GM23248 (cell line): ENCODE results near the gene FSCN2. TPM values are rescaled to one million over a fixed set of nuclear protein-coding genes. Genes with fewer than 3 reads are reported as not detected.
"Not testable (repeated sequence)": the region's sequence is repeated elsewhere in the genome, so short reads cannot be mapped to it uniquely, and the experiment has no call there.

ENCODE experiments used
- DNase-seq: peaks from one replicate; pipeline ENCODE4 v3.0.0-alpha.2; 2015
- H2AFZ ChIP-seq: fragments of 200-600 bp; sonication (generic); 2 replicates; pipeline ENCODE4 v1.6.1; 2016; ENCODE audit warnings: antibody characterized with exemption
- H3F3A ChIP-seq: fragments of 200-600 bp; sonication (generic); 2 replicates; pipeline ENCODE4 v1.6.1; 2016; ENCODE audit warnings: mild to moderate bottlenecking, antibody characterized with exemption, mixed run types; ENCODE audit not compliant: insufficient read depth
- H3K27ac ChIP-seq: fragments of 200-600 bp; sonication (generic); 2 replicates; pipeline ENCODE4 v1.5.1; 2016; ENCODE audit warnings: mild to moderate bottlenecking
- H3K27me3 ChIP-seq: fragments of 200-600 bp; sonication (generic); replicated peaks from 2 replicates; pipeline ENCODE4 v1.6.1; 2016; ENCODE audit warnings: mild to moderate bottlenecking; ENCODE audit not compliant: insufficient read depth
- H3K36me3 ChIP-seq: fragments of 200-600 bp; sonication (generic); 2 replicates; pipeline ENCODE4 v1.6.1; 2016; ENCODE audit warnings: low read depth, mild to moderate bottlenecking
- H3K4me1 ChIP-seq: fragments of 200-600 bp; sonication (generic); 2 replicates; pipeline ENCODE4 v1.6.1; 2016; ENCODE audit warnings: mild to moderate bottlenecking; ENCODE audit not compliant: insufficient read depth
- H3K4me2 ChIP-seq: fragments of 200-600 bp; sonication (generic); one replicate; pipeline ENCODE4 v1.6.1; 2016; ENCODE audit warnings: mild to moderate bottlenecking; ENCODE audit not compliant: unreplicated experiment
- H3K4me3 ChIP-seq: fragments of 200-600 bp; sonication (generic); 2 replicates; pipeline ENCODE4 v1.5.1; 2016; ENCODE audit warnings: mild to moderate bottlenecking
- H3K79me2 ChIP-seq: fragments of 200-600 bp; sonication (generic); 2 replicates; pipeline ENCODE4 v1.6.1; 2016; ENCODE audit warnings: mild to moderate bottlenecking; ENCODE audit not compliant: insufficient read depth
- H3K9ac ChIP-seq: fragments of 200-600 bp; sonication (generic); 2 replicates; pipeline ENCODE4 v1.6.1; 2016; ENCODE audit warnings: mild to moderate bottlenecking
- H3K9me2 ChIP-seq: fragments of 200-600 bp; sonication (generic); 2 replicates; pipeline ENCODE4 v1.6.1; 2016; ENCODE audit warnings: mixed run types, mild to moderate bottlenecking, moderate library complexity; ENCODE audit not compliant: insufficient read depth
- H3K9me3 ChIP-seq: fragments of 200-600 bp; sonication (generic); one replicate; pipeline ENCODE4 v1.6.1; 2017; ENCODE audit warnings: low read depth
- H4K20me1 ChIP-seq: fragments of 200-600 bp; sonication (generic); 2 replicates; pipeline ENCODE4 v1.6.0; 2016; ENCODE audit not compliant: insufficient read depth
- EZH2 ChIP-seq: fragments of 200-600 bp; sonication (generic); IDR thresholded peaks from 2 replicates; pipeline ENCODE4 v1.6.1; 2018; ENCODE audit warnings: antibody characterized with exemption, mild to moderate bottlenecking; ENCODE audit not compliant: insufficient read depth, poor library complexity, severe bottlenecking
- EZH2phosphoT487 ChIP-seq: fragments of 200-600 bp; sonication (generic); IDR thresholded peaks from 2 replicates; pipeline ENCODE4 v1.6.1; 2018; ENCODE audit warnings: antibody characterized with exemption, moderate library complexity, mild to moderate bottlenecking, low read depth; ENCODE audit not compliant: insufficient read depth
- WGBS, 2 experiments: methylation state at CpG; one replicate each; pipeline ENCODE4 v1.1.6; 2015 to 2017; ENCODE audit warnings: low lambda C conversion rate in 2 of 2, low coverage in 1 of 2; ENCODE audit errors: missing lambda C conversion rate in 2 of 2; 5-methylcytosine and 5-hydroxymethylcytosine counted together
- in situ Hi-C: fragments of 300-500 bp; cut with MboI; formaldehyde crosslinking; loops from 2 replicates; pipeline ENCODE4 v1.15.0; 2020
- polyA plus RNA-seq: library from polyadenylated mRNA; unstranded; fragments of >200 nt; fragmentation: Nextera tagmentation; extraction: Ambion mirVana; gene quantifications from 2 replicates; pipeline ENCODE4 v1.2.1, GENCODE V29; 2016
- small RNA-seq: library from RNA; depleted of rRNA; stranded (forward); fragments of <200 nt; gene quantifications from one replicate; pipeline ENCODE3, GENCODE V24; 2014; ENCODE audit warnings: low read depth, low replicate concordance
- total RNA-seq: library from RNA; depleted of rRNA; stranded (reverse); fragments of >200 nt; shearing (Covaris generic); gene quantifications from 2 replicates; pipeline ENCODE4 v1.2.3, GENCODE V29; 2014; rRNA removed

FSCN2 gene
- total and polyA plus RNA-seq, 2 experiments from 2014 or later = 0.48 to 3.2 TPM

DNA sequence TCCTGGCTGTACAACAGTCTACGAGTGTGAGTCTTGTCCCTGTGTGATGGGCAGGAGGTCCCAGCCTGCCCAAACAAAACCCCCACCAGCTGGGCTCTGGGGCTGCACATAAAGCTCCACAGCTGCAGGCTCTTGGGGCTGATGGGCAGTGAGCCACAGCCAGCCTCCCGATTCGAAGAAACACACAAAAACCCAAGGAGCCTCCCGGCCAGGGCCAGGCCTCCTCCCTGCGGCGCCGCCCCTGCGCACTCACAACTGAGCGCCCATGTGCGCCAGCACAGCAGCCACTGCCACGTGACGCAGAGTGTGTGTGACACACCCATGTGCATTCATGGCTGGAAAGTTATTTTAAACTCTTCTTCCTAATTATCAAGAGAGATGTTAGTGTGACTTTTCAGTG is 54.6 kb downstream of the FSCN2 start:
- H4K20me1 ChIP-seq = no peaks in the 10 kb centered on the region
- H3K27ac ChIP-seq = peak overlapping the region; percentile 77
- WGBS, 2 experiments = 70 to 72% methylated on average over 12 of the region's 12 CpGs
- H3K4me1 ChIP-seq = peaks cover 40% of the 10 kb centered on the region
- H2AFZ ChIP-seq = no peak overlapping the region
- H3K9me3 ChIP-seq = no peaks in the 10 kb centered on the region
- in situ Hi-C loops = no loop called here
- H3K9me2 ChIP-seq = no peaks in the 10 kb centered on the region
- peak overlapping the region; percentile 10 for H3K4me2 ChIP-seq
- peaks cover 43% of the 10 kb centered on the region for H3K36me3 ChIP-seq
- no peak overlapping the region for H3K4me3 ChIP-seq
- H3K79me2 ChIP-seq = peaks cover 51% of the 10 kb centered on the region
- peak overlapping the region; percentile 23 for H3K9ac ChIP-seq
- DNase-seq = no peak
- peaks cover 36% of the 10 kb centered on the region for H3F3A ChIP-seq
- TF ChIP-seq EZH2phosphoT487 (no peak), EZH2 (no peak)
- H3K27me3 ChIP-seq = no peaks in the 10 kb centered on the region

DNA sequence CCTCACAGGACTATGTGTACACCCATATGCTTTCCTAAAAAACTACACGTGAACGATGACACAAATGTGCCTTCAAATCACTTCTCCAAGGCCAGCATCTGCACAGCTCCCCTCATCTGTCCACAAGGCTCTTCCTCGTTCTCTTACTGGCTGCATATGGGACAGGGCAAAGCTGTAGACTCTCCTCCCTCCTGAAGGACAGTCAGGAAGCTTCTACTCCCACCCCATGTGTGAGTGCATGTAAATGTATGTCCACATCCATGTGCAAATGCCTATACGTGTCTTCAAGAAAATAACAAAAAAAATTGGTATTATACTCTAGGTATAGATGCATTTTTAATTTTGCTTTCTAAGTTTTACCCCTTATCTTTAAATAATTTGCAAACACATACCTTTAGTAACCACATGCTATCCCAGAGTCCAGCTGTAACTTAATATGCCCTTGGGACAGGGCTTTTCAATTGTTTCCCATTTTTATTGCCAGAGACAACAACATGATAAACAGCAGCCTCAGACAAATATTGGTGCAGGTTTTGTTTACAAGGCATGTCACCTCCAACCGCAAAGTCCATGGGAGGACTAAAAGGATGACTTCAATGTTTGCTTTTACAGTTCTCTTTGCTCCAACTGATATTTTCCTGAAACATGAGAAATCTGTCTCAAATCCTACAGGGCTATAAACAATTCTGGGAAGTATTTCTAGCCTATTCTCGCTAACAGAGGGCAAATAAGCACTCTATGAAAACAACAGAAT is 55.6 kb downstream of the FSCN2 start:
- peaks cover 31% of the 10 kb centered on the region for H3K4me1 ChIP-seq
- no peak overlapping the region for H3K4me2 ChIP-seq
- peaks cover 53% of the 10 kb centered on the region for H3K36me3 ChIP-seq
- DNase-seq = no peak
- H3F3A ChIP-seq = peaks cover 28% of the 10 kb centered on the region
- H3K9me3 ChIP-seq = no peaks in the 10 kb centered on the region
- H3K9me2 ChIP-seq = no peaks in the 10 kb centered on the region
- H3K27me3 ChIP-seq = no peaks in the 10 kb centered on the region
- no peak overlapping the region for H3K4me3 ChIP-seq
- no peaks in the 10 kb centered on the region for H4K20me1 ChIP-seq
- TF ChIP-seq EZH2 = no peak
- H3K9ac ChIP-seq = no peak overlapping the region
- H3K27ac ChIP-seq = no peak overlapping the region
- H3K79me2 ChIP-seq = peaks cover 43% of the 10 kb centered on the region
- H2AFZ ChIP-seq = no peak overlapping the region
- in situ Hi-C loops = no loop called here
- 94 to 96% methylated on average over 6 of the region's 6 CpGs for WGBS, 2 experiments

DNA sequence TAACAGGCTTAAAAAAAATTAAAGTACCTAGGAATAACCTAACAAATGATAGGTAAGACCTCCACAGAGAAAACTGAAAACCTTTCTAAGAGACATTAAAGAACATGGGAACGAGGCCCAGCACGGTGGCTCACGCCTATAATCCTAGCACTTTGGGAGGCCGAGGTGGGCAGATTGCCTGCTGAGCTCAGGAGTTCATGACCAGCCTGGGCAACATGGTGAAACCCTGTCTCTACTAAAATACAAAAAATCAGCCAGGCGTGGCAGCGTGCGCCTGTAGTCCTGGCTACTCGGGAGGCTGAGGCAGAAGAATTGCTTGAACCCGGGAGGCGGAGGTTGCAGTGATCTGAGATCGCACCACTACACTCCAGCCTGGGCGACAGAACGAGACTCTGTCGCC is 56.6 kb downstream of the FSCN2 start:
- H2AFZ ChIP-seq, H3K9ac ChIP-seq, H4K20me1 ChIP-seq, H3K9me3 ChIP-seq, DNase-seq, H3K27ac ChIP-seq, in situ Hi-C loops, H3K4me3 ChIP-seq, H3K4me2 ChIP-seq, H3K27me3 ChIP-seq, H3K9me2 ChIP-seq: not testable (repeated sequence)
- 93 to 94% methylated on average over 12 to 14 of the region's 14 CpGs for WGBS, 2 experiments
- Histone ChIP-seq H3K79me2 (peaks cover 34% of the 10 kb centered on the region), H3K4me1 (peaks cover 21% of the 10 kb centered on the region), H3K36me3 (peaks cover 61% of the 10 kb centered on the region), H3F3A (peaks cover 26% of the 10 kb centered on the region)

DNA sequence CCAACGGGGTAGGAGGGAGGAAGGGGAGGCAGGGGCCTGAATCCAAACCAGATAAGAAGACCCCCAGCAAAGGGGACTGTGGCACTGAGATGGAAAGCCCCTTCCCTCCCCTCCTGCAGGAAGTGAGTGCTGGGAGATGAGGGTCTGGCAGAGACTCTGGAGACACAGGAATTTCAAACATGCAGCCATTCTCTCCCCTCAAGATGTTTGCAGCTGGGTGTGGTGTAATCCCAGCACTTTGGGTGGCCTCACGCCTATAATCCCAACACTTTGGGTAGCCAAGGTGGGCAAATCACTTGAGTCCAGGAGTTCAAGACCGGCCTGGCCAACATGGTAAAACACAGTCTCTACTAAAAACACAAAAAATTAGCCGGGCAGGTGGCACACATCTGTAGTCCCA is 57.9 kb downstream of the FSCN2 start:
- Histone ChIP-seq H3K27me3 (no peaks in the 10 kb centered on the region), H3K4me1 (peaks cover 10% of the 10 kb centered on the region), H3K9me3 (no peaks in the 10 kb centered on the region), H3K9ac (no peak overlapping the region), H3F3A (peaks cover 26% of the 10 kb centered on the region), H3K9me2 (no peaks in the 10 kb centered on the region), H3K4me3 (no peak overlapping the region), H4K20me1 (no peaks in the 10 kb centered on the region), H3K36me3 (peaks cover 69% of the 10 kb centered on the region), H3K79me2 (peaks cover 23% of the 10 kb centered on the region), H2AFZ (no peak overlapping the region), H3K4me2 (no peak overlapping the region), H3K27ac (no peak overlapping the region)
- DNase-seq = no peak
- 72 to 86% methylated on average over 4 of the region's 4 CpGs for WGBS, 2 experiments
- in situ Hi-C loops = no loop called here
- TF ChIP-seq EZH2 (no peak), EZH2phosphoT487 (no peak)

Small RNA genes lying within 50 kb of the gene (small RNA-seq; reads per million reads assigned to genes)
- gene RF00019 = not detected

Other genes starting within 250 kb of the FSCN2 start
- gene SLC38A10, start 233.1 kb upstream of the FSCN2 start, total RNA-seq = 133 and 137 TPM in 2 replicates
- gene SLC38A10, start 233.1 kb upstream of the FSCN2 start, polyA plus RNA-seq = 58.6 and 61.8 TPM in 2 replicates
- 3.0 and 5.2 TPM in 2 replicates for gene BAHCC1, start 132.9 kb upstream of the FSCN2 start, total RNA-seq
- gene BAHCC1, start 132.9 kb upstream of the FSCN2 start, polyA plus RNA-seq = 0.91 and 1.3 TPM in 2 replicates
- 8,476 and 9,349 TPM in 2 replicates for gene ACTG1, start 15.6 kb upstream of the FSCN2 start, total RNA-seq
- gene ACTG1, start 15.6 kb upstream of the FSCN2 start, polyA plus RNA-seq = 3,778 and 3,933 TPM in 2 replicates
- gene FAAP100, start 24.0 kb downstream of the FSCN2 start, total RNA-seq = 44.9 and 45.5 TPM in 2 replicates
- 25.2 and 25.7 TPM in 2 replicates for gene FAAP100, start 24.0 kb downstream of the FSCN2 start, polyA plus RNA-seq
- 62.9 and 64.6 TPM in 2 replicates for gene NPLOC4, start 108.7 kb downstream of the FSCN2 start, total RNA-seq
- gene NPLOC4, start 108.7 kb downstream of the FSCN2 start, polyA plus RNA-seq = 51.4 and 51.5 TPM in 2 replicates
- 2.6 and 3.9 TPM in 2 replicates for gene TSPAN10, start 108.8 kb downstream of the FSCN2 start, total RNA-seq
- 3.4 and 4.7 TPM in 2 replicates for gene TSPAN10, start 108.8 kb downstream of the FSCN2 start, polyA plus RNA-seq
- not detected in 2 replicates for gene PDE6G, start 128.2 kb downstream of the FSCN2 start, total RNA-seq
- gene PDE6G, start 128.2 kb downstream of the FSCN2 start, polyA plus RNA-seq = not detected in 2 replicates
- gene OXLD1, start 138.2 kb downstream of the FSCN2 start, total RNA-seq = 19.9 and 49.3 TPM in 2 replicates
- gene OXLD1, start 138.2 kb downstream of the FSCN2 start, polyA plus RNA-seq = 48.5 and 50.4 TPM in 2 replicates
- gene CCDC137, start 138.4 kb downstream of the FSCN2 start, total RNA-seq = 11.6 and 11.7 TPM in 2 replicates
- gene CCDC137, start 138.4 kb downstream of the FSCN2 start, polyA plus RNA-seq = 22.0 and 22.8 TPM in 2 replicates
- gene ARL16, start 155.4 kb downstream of the FSCN2 start, total RNA-seq = 37.6 and 45.6 TPM in 2 replicates
- 70.8 and 72.8 TPM in 2 replicates for gene ARL16, start 155.4 kb downstream of the FSCN2 start, polyA plus RNA-seq
- gene HGS, start 155.6 kb downstream of the FSCN2 start, total RNA-seq = 161 and 166 TPM in 2 replicates
- gene HGS, start 155.6 kb downstream of the FSCN2 start, polyA plus RNA-seq = 106 and 110 TPM in 2 replicates
- 4.3 and 4.9 TPM in 2 replicates for gene MRPL12, start 175.0 kb downstream of the FSCN2 start, total RNA-seq
- 76.3 and 78.5 TPM in 2 replicates for gene MRPL12, start 175.0 kb downstream of the FSCN2 start, polyA plus RNA-seq
- 10.9 and 16.9 TPM in 2 replicates for gene SLC25A10, start 183.9 kb downstream of the FSCN2 start, total RNA-seq
- 11.0 and 12.5 TPM in 2 replicates for gene SLC25A10, start 183.9 kb downstream of the FSCN2 start, polyA plus RNA-seq